Duodenal mucosa (tissue), 2 donors: ENCODE results near the gene SMPDL3A.

Experiments
- H3K27ac ChIP-seq: one replicate; pipeline ENCODE4 v1.7.0; 2013; ENCODE audit warnings: low read depth, low read length
- H3K27me3 ChIP-seq, 2 donors: one replicate each; pipeline ENCODE4 v1.7.0; 2013; ENCODE audit warnings: low read length in 2 of 2, control low read depth in 1 of 2; ENCODE audit not compliant: insufficient read depth in 2 of 2, control insufficient read depth in 1 of 2
- H3K36me3 ChIP-seq, 2 donors: one replicate each; pipeline ENCODE4 v1.7.0; 2013; ENCODE audit warnings: low read length in 2 of 2, control low read depth in 1 of 2; ENCODE audit not compliant: insufficient read depth in 2 of 2, control insufficient read depth in 1 of 2
- H3K4me1 ChIP-seq, 2 donors: one replicate each; pipeline ENCODE4 v1.7.0; 2013; ENCODE audit warnings: low read length in 2 of 2, control low read depth in 1 of 2; ENCODE audit not compliant: insufficient read depth in 2 of 2, control insufficient read depth in 1 of 2
- H3K4me3 ChIP-seq, 2 donors: one replicate each; pipeline ENCODE4 v1.7.0; 2013; ENCODE audit warnings: low read length in 2 of 2, low read depth in 1 of 2
- H3K9ac ChIP-seq, 2 donors: one replicate each; pipeline ENCODE4 v1.7.0; 2013; ENCODE audit warnings: low read length in 2 of 2, low read depth in 1 of 2
- H3K9me3 ChIP-seq, 2 donors: one replicate each; pipeline ENCODE4 v1.7.0; 2013; ENCODE audit warnings: low read length in 2 of 2, control low read depth in 1 of 2; ENCODE audit not compliant: control insufficient read depth in 1 of 2

SMPDL3A gene

DNA sequence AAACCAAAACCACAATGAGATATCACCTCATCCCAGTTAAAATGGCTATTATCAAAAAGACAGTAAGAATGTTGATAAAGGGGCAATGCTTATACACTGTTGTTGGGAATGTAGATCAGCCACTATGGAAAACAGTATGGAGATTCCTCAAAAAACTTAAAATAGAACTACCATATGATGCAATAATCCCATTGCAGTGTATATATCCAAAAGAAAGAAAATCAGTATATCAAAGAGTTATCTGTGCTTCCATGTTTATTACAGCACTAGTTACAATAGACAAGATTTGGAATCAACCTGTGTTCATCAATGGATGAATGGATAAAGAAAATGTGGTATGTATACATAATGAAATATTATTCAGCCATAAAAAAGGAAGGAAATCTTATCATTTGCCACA lies 13.1 kb upstream of the SMPDL3A start:
- no peaks in the 10 kb centered on the region for H3K9me3 ChIP-seq
- no peaks in the 10 kb centered on the region for H3K36me3 ChIP-seq
- H3K27me3 ChIP-seq, result no peaks in the 10 kb centered on the region

DNA sequence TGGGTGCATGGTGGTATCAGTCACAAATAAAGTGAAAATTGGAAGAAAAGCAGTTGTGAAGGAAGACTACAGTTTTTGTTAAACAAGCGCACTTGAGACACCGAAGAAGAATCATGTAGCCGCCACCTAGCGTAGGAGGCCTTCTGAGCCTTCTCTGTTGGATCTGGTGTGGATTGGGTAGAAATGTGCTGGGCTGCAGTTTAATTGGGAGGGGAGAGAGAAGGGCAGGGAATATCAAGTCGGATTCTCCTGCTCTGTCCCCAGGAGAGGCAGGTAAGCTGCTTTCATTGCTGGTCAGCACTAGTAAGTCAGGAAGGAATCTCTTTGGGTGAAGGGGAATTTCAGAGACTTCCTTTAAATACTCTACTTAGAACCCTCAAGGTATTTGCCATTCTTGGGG lies 10.8 kb upstream of the SMPDL3A start:
- Histone ChIP-seq H3K4me1 (no peaks in the 10 kb centered on the region), H3K36me3 (no peaks in the 10 kb centered on the region), H3K27ac (no peak overlapping the region), H3K9ac (no peak overlapping the region), H3K4me3 (no peak overlapping the region), H3K9me3 (no peaks in the 10 kb centered on the region), H3K27me3 (no peaks in the 10 kb centered on the region)

More for the DNA sequence above, 13.1 kb upstream of the SMPDL3A start:
- Histone ChIP-seq H3K9ac (no peak overlapping the region), H3K4me1 (peaks cover 12 to 16% of the 10 kb centered on the region in 2 donors), H3K27ac (no peak overlapping the region), H3K4me3 (no peak overlapping the region)

DNA sequence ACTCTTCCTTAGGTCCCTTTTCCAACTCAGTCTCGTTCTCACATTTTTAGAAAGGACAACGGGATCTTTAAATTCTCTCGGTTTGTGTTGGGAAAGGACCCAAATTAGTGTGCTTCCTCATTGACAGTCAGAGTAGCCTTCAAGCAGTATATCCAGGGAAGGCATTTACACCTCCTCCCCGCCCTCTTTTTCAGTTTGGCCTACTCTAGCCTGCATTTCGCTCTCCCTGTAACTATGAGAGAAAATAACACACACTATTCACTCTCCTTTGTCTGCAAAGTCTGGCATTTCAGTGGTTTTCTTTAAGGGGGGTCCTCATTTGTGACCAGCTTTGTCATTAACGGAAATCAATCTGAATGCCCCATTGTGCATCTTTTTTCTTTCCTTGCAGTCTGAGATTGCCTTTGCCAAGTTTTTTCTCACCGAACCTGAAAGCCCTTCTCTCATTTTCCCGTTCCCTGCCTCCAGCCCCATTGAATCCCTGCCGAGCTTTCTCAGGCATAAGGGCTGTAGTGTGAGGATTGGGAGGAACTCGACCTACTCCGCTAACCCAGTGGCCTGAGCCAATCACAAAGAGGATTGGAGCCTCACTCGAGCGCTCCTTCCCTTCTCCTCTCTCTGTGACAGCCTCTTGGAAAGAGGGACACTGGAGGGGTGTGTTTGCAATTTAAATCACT lies 9.9 kb upstream of the SMPDL3A start:
- H3K36me3 ChIP-seq, result no peaks in the 10 kb centered on the region
- H3K4me1 ChIP-seq, result no peaks in the 10 kb centered on the region
- no peaks in the 10 kb centered on the region for H3K9me3 ChIP-seq
- no peak overlapping the region for H3K4me3 ChIP-seq
- H3K27ac ChIP-seq, result no peak overlapping the region
- no peak overlapping the region for H3K9ac ChIP-seq
- H3K27me3 ChIP-seq, result no peaks in the 10 kb centered on the region

DNA sequence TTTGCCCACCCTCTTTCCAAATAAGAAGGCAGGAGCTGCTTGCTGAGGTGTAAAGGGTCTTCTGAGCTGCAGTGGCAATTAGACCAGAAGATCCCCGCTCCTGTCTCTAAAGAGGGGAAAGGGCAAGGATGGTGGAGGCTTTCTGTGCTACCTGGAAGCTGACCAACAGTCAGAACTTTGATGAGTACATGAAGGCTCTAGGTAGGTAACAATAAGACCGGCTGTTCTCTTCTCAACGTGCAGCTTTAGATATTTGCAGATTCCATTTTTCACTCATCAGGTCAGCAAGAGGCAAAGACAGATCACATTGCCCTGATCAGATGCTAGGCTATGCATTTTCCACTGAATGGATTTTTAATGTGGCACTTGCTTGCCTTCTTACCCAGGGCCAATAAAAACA lies 9.4 kb upstream of the SMPDL3A start, which contains the start of gene FABP7:
FABP7 (plus strand) TSS at position 50 of the 400 bp plus-strand sequence; CDS start at position 129, 79 bp downstream.
- H3K27me3 ChIP-seq, result no peaks in the 10 kb centered on the region
- H3K9ac ChIP-seq, result no peak within 1 kb of the TSS
- no peak within 1 kb of the TSS for H3K4me3 ChIP-seq
- H3K9me3 ChIP-seq, result no peaks in the 10 kb centered on the region
- H3K27ac ChIP-seq, result no peak within 1 kb of the TSS
- H3K4me1 ChIP-seq, result no peaks in the 10 kb centered on the region
- H3K36me3 ChIP-seq, result no peaks in the 10 kb centered on the region

DNA sequence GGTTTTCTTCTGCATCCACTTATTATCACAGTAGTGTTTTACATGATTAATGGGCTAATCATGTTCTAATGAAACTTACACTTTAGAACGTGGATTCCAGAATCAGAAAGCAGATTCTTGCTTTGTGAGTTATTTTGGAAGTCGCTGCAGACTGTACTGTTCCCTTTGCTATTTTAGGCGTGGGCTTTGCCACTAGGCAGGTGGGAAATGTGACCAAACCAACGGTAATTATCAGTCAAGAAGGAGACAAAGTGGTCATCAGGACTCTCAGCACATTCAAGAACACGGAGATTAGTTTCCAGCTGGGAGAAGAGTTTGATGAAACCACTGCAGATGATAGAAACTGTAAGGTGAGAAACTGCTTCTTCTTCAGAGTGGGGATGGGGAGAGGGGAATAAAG lies 8.9 kb upstream of the SMPDL3A start:
- H3K36me3 ChIP-seq, result no peaks in the 10 kb centered on the region
- no peaks in the 10 kb centered on the region for H3K9me3 ChIP-seq
- no peaks in the 10 kb centered on the region for H3K27me3 ChIP-seq
- no peak overlapping the region for H3K4me3 ChIP-seq
- no peak overlapping the region for H3K27ac ChIP-seq
- no peaks in the 10 kb centered on the region for H3K4me1 ChIP-seq
- no peak overlapping the region for H3K9ac ChIP-seq

DNA sequence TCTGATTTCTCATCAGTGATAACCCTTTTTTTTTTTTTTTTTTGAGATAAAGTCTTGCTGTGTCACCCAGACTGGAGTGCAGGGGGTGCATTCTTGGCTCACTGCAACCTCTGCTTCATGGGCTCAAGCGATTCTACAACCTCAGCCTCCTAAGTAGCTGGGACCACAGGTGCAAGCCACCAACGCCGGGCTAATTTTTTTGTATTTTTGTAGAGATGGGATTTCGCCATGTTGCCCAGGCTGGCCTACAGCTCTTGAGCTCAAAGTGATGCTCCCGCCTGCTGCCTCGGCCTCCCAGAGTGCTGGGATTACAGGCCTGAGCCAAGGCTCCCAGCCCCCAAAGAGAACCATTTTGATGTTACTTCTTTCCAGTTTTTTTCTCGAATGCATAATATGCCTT lies 7.3 kb upstream of the SMPDL3A start:
- no peaks in the 10 kb centered on the region for H3K36me3 ChIP-seq
- no peak overlapping the region for H3K9ac ChIP-seq

DNA sequence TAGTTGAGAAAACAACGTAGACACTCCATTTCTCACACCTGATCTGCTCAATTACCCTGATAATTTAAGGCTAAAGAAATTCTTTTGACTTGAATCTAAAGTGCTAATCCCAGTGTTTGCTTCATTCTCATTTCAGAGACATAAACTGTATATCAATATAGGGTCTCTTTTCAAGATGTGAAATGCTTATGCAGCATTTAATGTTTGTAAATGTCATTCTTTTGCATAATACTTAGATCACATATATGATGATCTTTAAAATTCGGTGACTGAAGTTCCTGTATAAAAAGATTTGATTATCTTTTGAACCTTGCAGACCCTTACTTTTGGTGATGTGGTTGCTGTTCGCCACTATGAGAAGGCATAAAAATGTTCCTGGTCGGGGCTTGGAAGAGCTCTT lies 5.7 kb upstream of the SMPDL3A start:
- H3K27me3 ChIP-seq, result no peaks in the 10 kb centered on the region
- H3K4me1 ChIP-seq, result peaks cover 0 to 3% of the 10 kb centered on the region in 2 donors
- no peaks in the 10 kb centered on the region for H3K9me3 ChIP-seq
- H3K27ac ChIP-seq, result no peak overlapping the region
- H3K4me3 ChIP-seq, result no peak overlapping the region
- no peaks in the 10 kb centered on the region for H3K36me3 ChIP-seq
- no peak overlapping the region for H3K9ac ChIP-seq

More for the DNA sequence above, 7.3 kb upstream of the SMPDL3A start:
- Histone ChIP-seq H3K4me3 (no peak overlapping the region), H3K27me3 (no peaks in the 10 kb centered on the region), H3K9me3 (no peaks in the 10 kb centered on the region), H3K27ac (no peak overlapping the region), H3K4me1 (no peaks in the 10 kb centered on the region)

DNA sequence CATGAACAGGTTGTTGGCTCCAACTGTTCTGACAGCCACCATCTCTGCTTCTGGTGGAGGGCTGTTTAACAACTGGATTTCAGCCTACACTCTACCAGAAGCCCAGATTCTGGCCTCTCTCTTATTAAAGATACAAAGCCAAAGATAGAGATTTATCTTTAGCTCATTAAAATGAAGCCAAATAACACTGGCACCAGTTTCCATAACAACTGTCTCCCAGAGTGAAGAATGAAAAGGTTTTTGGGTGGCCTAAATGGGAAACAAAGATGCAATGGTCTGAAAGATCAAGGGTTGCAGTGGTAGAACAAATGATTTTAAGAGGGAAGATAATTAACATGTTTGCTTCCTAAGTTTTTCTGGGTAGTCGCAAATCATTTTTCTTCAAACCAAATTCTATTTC lies 3.2 kb upstream of the SMPDL3A start:
- no peaks in the 10 kb centered on the region for H3K9me3 ChIP-seq
- H3K4me1 ChIP-seq, result peaks cover 0 to 16% of the 10 kb centered on the region in 2 donors
- H3K27ac ChIP-seq, result no peak overlapping the region
- H3K36me3 ChIP-seq, result no peaks in the 10 kb centered on the region
- no peaks in the 10 kb centered on the region for H3K27me3 ChIP-seq
- H3K9ac ChIP-seq, result no peak overlapping the region
- H3K4me3 ChIP-seq, result no peak overlapping the region

DNA sequence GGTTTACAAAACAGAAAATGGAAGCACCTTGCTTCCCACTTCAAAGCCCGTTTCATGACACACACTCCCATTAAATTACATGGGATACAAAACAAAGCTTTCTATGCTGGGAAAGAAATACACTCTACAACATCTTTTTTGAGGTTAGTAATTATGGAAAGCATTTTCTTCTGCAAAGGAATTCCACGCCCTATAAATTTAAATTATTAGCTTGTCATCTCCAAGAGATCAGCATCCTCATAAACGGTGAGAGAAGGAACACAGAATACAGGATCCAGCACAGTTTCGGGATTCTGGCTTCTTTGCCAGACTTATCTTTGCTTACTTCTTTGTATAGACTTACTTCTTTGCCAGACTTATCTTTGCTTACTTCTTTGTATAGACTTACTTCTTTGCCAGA lies 1.3 kb upstream of the SMPDL3A start:
- Histone ChIP-seq H3K27ac (no peak overlapping the region), H3K4me1 (peaks cover 16 to 27% of the 10 kb centered on the region in 2 donors), H3K9me3 (no peaks in the 10 kb centered on the region), H3K27me3 (no peaks in the 10 kb centered on the region), H3K9ac (no peak overlapping the region), H3K36me3 (no peaks in the 10 kb centered on the region), H3K4me3 (no peak overlapping the region)

DNA sequence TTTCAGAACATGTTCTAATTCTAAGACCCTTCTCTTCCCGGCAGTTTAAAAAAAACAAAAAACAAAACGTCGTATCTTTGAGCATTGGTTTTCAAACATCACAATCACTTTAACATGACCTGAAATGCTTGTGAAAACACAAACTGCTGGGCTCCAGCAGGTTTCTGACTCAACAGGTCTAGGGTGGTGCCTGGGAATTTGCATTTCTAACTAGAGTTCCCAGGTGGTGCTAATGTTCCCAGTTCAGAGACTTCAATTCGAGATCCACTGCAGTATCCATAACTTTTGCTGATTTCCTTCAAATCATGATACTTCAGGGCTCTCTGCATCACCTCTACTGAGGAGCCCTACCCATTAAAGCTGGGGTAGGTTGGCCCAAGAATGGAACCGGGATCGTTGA lies 850 bp upstream of the SMPDL3A start:
- H3K27ac ChIP-seq, result no peak overlapping the region
- H3K4me1 ChIP-seq, result peaks cover 21 to 32% of the 10 kb centered on the region in 2 donors
- H3K27me3 ChIP-seq, result no peaks in the 10 kb centered on the region
- peak overlapping the region in 1 of 2 donors; percentile 98 for H3K4me3 ChIP-seq
- H3K9me3 ChIP-seq, result no peaks in the 10 kb centered on the region
- H3K36me3 ChIP-seq, result no peaks in the 10 kb centered on the region
- no peak overlapping the region for H3K9ac ChIP-seq
